HG03558 (cell line): ENCODE results near the gene FAT2.

Experiments used
- ATAC-seq: cut with Tn5 transposase; IDR thresholded peaks from one replicate; pipeline ENCODE4 v1.9.1; 2021; ENCODE audit warnings: moderate number of reproducible peaks; ENCODE audit not compliant: unreplicated experiment; ENCODE audit errors: extremely low read depth

Gene FAT2

GRCh38 chr5:151591144-151591819 lies at the start of gene FAT2:
Gene FAT2, minus strand, starts transcription at chr5:151591331. Its CDS starts 22,400 bp downstream, at chr5:151568931.
- ATAC-seq: no peak

GRCh38 chr5:151638619-151639018 lies 47.5 kb upstream of the FAT2 start:
- ATAC-seq: no peak

GRCh38 chr5:151637676-151638075 lies 46.5 kb upstream of the FAT2 start:
- no peak for ATAC-seq

GRCh38 chr5:151633892-151634291 lies 42.8 kb upstream of the FAT2 start:
- no peak for ATAC-seq

- ATAC-seq: no peak
These were observed 41.8 kb upstream of the FAT2 start for GRCh38 chr5:151632941-151633340.

- no peak for ATAC-seq
These were observed 41.4 kb upstream of the FAT2 start for GRCh38 chr5:151632524-151632923.

- ATAC-seq: no peak
These were observed 40.8 kb upstream of the FAT2 start for GRCh38 chr5:151631941-151632340.

- no peak for ATAC-seq
These were observed 39.0 kb upstream of the FAT2 start for GRCh38 chr5:151630088-151630487.

GRCh38 chr5:151628112-151628823 lies 37.1 kb upstream of the FAT2 start:
- no peak for ATAC-seq

- ATAC-seq: no peak
These were observed 36.5 kb upstream of the FAT2 start for GRCh38 chr5:151627650-151628049.

GRCh38 chr5:151625285-151625684 lies 34.2 kb upstream of the FAT2 start:
- no peak for ATAC-seq

GRCh38 chr5:151624476-151624875 lies 33.3 kb upstream of the FAT2 start:
- ATAC-seq: no peak

GRCh38 chr5:151622367-151623088 lies 31.4 kb upstream of the FAT2 start:
- no peak for ATAC-seq

- no peak for ATAC-seq
These were observed 29.3 kb upstream of the FAT2 start for GRCh38 chr5:151620461-151620840.

GRCh38 chr5:151619812-151620460 lies 28.8 kb upstream of the FAT2 start:
- ATAC-seq: no peak

GRCh38 chr5:151618907-151619306 lies 27.8 kb upstream of the FAT2 start:
- ATAC-seq: no peak

- ATAC-seq: no peak
These were observed 26.9 kb upstream of the FAT2 start for GRCh38 chr5:151617841-151618710.

GRCh38 chr5:151617383-151617840 lies 26.3 kb upstream of the FAT2 start:
- no peak for ATAC-seq

- no peak for ATAC-seq
These were observed 24.3 kb upstream of the FAT2 start for GRCh38 chr5:151615431-151615830.

- ATAC-seq: no peak
These were observed 23.4 kb upstream of the FAT2 start for GRCh38 chr5:151614565-151614964.
